Body of pancreas (tissue), 4 donors: ENCODE measurements around the gene NCOA3.
"Not testable (repeated sequence)": the region's sequence is repeated elsewhere in the genome, so short reads cannot be mapped to it uniquely, and the experiment has no call there.

Experiments used
- CTCF ChIP-seq, 7 experiments: fragments of 450-650 bp in 4 of 7; fragments of 200-600 bp in 3 of 7; sonication (generic) in 3 of 7; IDR thresholded peaks; one replicate each; pipeline ENCODE4 v1.5.1; 2016 to 2019; ENCODE audit warnings: antibody characterized with exemption in 7 of 7
- POLR2A ChIP-seq, 3 donors: fragments of 450-650 bp; IDR thresholded peaks; one replicate each; pipeline ENCODE4 v1.6.1; 2016; ENCODE audit warnings: antibody characterized with exemption in 3 of 3, mild to moderate bottlenecking in 2 of 3

GRCh38 chr20:47553594-47554235 lies 52.0 kb downstream of the NCOA3 start:
- TF ChIP-seq POLR2A, CTCF (IDR thresholded peaks at IDR 0.05): not testable (repeated sequence)
